OCI-LY7 (cell line): ENCODE data around the gene ASAP3. TPM values are rescaled to one million over a fixed set of nuclear protein-coding genes. Genes with fewer than 3 reads are reported as not detected.

Experiments
- BruUV-seq: library from RNA; stranded (reverse); fragments of 400-500 nt; replicated peaks from 2 replicates; lab custom pipeline; 2021; lab: Mats Ljungman, UMichigan
- CTCF ChIA-PET: fragments of 300-600 bp; sonication (Branson Sonifier 250); formaldehyde crosslinking; loops from one replicate; lab custom pipeline; 2022; ENCODE audit warnings: antibody characterized with exemption; ENCODE audit not compliant: unreplicated experiment; lab: Charles Lee
- POLR2A ChIA-PET: fragments of 300-600 bp; sonication (Branson Sonifier 250); formaldehyde crosslinking; loops from one replicate; lab custom pipeline; 2022; ENCODE audit warnings: antibody characterized with exemption; lab: Charles Lee
- DNase-seq: peaks from one replicate; pipeline ENCODE4 v3.0.0-alpha.2; 2015; ENCODE audit warnings: low spot score
- H2AFZ ChIP-seq: fragments of 200-600 bp; sonication (generic), shearing (Covaris generic); 2 replicates; pipeline ENCODE4 v1.6.1; 2014; ENCODE audit warnings: mild to moderate bottlenecking, antibody characterized with exemption, low read length, moderate library complexity
- H3K27ac ChIP-seq: fragments of 200-600 bp; sonication (generic); 2 replicates; pipeline ENCODE4 v1.5.1; 2014; ENCODE audit warnings: mixed run types, low read depth, mild to moderate bottlenecking, moderate library complexity, low read length, inconsistent platforms; ENCODE audit not compliant: poor library complexity, severe bottlenecking
- H3K36me3 ChIP-seq: fragments of 200-600 bp; sonication (generic); 2 replicates; pipeline ENCODE4 v1.6.1; 2014; ENCODE audit warnings: mild to moderate bottlenecking, antibody characterized with exemption, low read length, moderate library complexity, mixed read lengths; ENCODE audit not compliant: insufficient read depth
- H3K4me1 ChIP-seq: fragments of 200-600 bp; sonication (generic); 2 replicates; pipeline ENCODE4 v1.5.1; 2014; ENCODE audit warnings: mild to moderate bottlenecking, low read length; ENCODE audit not compliant: insufficient read depth, poor library complexity, severe bottlenecking
- H3K4me2 ChIP-seq: fragments of 200-600 bp; sonication (generic); 2 replicates; pipeline ENCODE4 v1.6.1; 2014; ENCODE audit warnings: mild to moderate bottlenecking, low read length
- H3K4me3 ChIP-seq: fragments of 200-600 bp; sonication (generic); 2 replicates; pipeline ENCODE4 v1.5.1; 2014; ENCODE audit warnings: mild to moderate bottlenecking, low read depth, low read length; ENCODE audit not compliant: poor library complexity, severe bottlenecking
- H3K79me2 ChIP-seq: fragments of 200-600 bp; sonication (generic); 2 replicates; pipeline ENCODE4 v1.6.1; 2016; ENCODE audit warnings: low read depth, mild to moderate bottlenecking, low read length, moderate library complexity, mixed read lengths; ENCODE audit not compliant: insufficient read depth
- H3K9me2 ChIP-seq: fragments of 200-600 bp; sonication (generic); 2 replicates; pipeline ENCODE4 v1.6.1; 2016; ENCODE audit warnings: mild to moderate bottlenecking, low read length, mixed read lengths; ENCODE audit not compliant: insufficient read depth
- H3K9me3 ChIP-seq: fragments of 200-600 bp; sonication (generic); 2 replicates; pipeline ENCODE4 v1.6.1; 2014; ENCODE audit warnings: mild to moderate bottlenecking, mixed run types, low read length, mixed read lengths
- H4K20me1 ChIP-seq: fragments of 200-600 bp; sonication (generic); 2 replicates; pipeline ENCODE4 v1.6.1; 2014; ENCODE audit warnings: mild to moderate bottlenecking, antibody characterized with exemption, low read length, moderate library complexity, mixed read lengths; ENCODE audit not compliant: insufficient read depth
- EZH2phosphoT487 ChIP-seq: fragments of 200-600 bp; sonication (generic); IDR thresholded peaks from 2 replicates; pipeline ENCODE4 v1.6.1; 2018; ENCODE audit warnings: low read depth, borderline replicate concordance, mild to moderate bottlenecking, mixed run types, antibody characterized with exemption, low read length, moderate library complexity, mixed read lengths
- intact Hi-C: fragments of 100-400 bp; cut with micrococcal nuclease; formaldehyde crosslinking; loops from one replicate; pipeline ENCODE4 v1.10.0; 2022; ENCODE audit not compliant: unreplicated experiment
- total RNA-seq, 2 experiments: library from RNA; depleted of rRNA in 1 of 2; stranded (reverse); fragments of >200 nt in 1 of 2; shearing (Covaris generic) in 1 of 2; gene quantifications; 2 replicates each; pipeline ENCODE4 v1.2.3, GENCODE V29; 2014 to 2022
- TF ChIP-seq, protein P1 (sequence below): fragments of 200-600 bp; sonication (generic); conservative IDR thresholded peaks from 2 replicates; pipeline ENCODE4 v1.5.1; 2014; ENCODE audit warnings: mild to moderate bottlenecking, antibody characterized with exemption, low read length, moderate library complexity, mixed read lengths

ASAP3 gene
- total RNA-seq, 2 experiments from 2014 or later, result 5.9 to 14.9 TPM

GRCh38 chr1:23397908-23398307 lies 86.1 kb downstream of the ASAP3 start:
- no peak for DNase-seq
- Histone ChIP-seq H3K4me3 (no peak overlapping the region), H3K27ac (no peak overlapping the region), H3K36me3 (no peaks in the 10 kb centered on the region), H3K9me3 (no peaks in the 10 kb centered on the region), H3K9me2 (no peaks in the 10 kb centered on the region), H2AFZ (no peak overlapping the region), H3K79me2 (no peaks in the 10 kb centered on the region), H4K20me1 (no peaks in the 10 kb centered on the region), H3K4me2 (no peak overlapping the region), H3K4me1 (no peaks in the 10 kb centered on the region)
- TF ChIP-seq EZH2phosphoT487, result no peak
- TF ChIP-seq, protein P1, sequence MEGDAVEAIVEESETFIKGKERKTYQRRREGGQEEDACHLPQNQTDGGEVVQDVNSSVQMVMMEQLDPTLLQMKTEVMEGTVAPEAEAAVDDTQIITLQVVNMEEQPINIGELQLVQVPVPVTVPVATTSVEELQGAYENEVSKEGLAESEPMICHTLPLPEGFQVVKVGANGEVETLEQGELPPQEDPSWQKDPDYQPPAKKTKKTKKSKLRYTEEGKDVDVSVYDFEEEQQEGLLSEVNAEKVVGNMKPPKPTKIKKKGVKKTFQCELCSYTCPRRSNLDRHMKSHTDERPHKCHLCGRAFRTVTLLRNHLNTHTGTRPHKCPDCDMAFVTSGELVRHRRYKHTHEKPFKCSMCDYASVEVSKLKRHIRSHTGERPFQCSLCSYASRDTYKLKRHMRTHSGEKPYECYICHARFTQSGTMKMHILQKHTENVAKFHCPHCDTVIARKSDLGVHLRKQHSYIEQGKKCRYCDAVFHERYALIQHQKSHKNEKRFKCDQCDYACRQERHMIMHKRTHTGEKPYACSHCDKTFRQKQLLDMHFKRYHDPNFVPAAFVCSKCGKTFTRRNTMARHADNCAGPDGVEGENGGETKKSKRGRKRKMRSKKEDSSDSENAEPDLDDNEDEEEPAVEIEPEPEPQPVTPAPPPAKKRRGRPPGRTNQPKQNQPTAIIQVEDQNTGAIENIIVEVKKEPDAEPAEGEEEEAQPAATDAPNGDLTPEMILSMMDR, result no peak
- ChIA-PET CTCF (no interaction called here), POLR2A (no interaction called here)
- no TSS peak for BruUV-seq
- intact Hi-C loops, result no loop called here

GRCh38 chr1:23396380-23396779 lies 87.6 kb downstream of the ASAP3 start:
- Histone ChIP-seq H3K79me2 (no peaks in the 10 kb centered on the region), H4K20me1 (no peaks in the 10 kb centered on the region), H3K9me2 (no peaks in the 10 kb centered on the region), H3K9me3 (no peaks in the 10 kb centered on the region), H3K4me3 (no peak overlapping the region), H2AFZ (no peak overlapping the region), H3K4me2 (no peak overlapping the region), H3K4me1 (no peaks in the 10 kb centered on the region), H3K36me3 (no peaks in the 10 kb centered on the region), H3K27ac (no peak overlapping the region)
- no peak for TF ChIP-seq EZH2phosphoT487
- TF ChIP-seq, protein P1, result no peak
- POLR2A ChIA-PET, result no interaction called here
- intact Hi-C loops, result no loop called here
- CTCF ChIA-PET, result no interaction called here
- DNase-seq, result no peak
- BruUV-seq, result no TSS peak

DNA sequence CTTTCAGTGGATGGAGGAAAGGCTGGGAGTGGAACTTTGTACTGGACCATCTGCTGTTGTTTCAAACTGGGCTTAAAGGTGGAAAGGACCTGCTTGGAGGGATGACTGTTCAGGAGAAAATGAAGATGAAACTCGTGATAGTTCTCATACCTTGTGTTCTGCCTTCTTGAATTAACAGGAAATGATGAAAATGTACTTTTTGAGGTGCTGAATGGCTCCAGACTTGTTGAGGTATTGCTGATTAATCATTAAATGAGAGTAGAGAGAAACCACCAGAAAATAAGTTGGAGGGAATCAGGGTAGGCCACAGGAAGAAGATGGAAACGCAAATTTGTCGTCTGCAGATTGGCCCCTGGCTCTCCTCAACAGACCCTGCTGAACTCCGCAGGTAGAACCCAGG lies 88.1 kb downstream of the ASAP3 start:
- ChIA-PET CTCF (no interaction called here), POLR2A (no interaction called here)
- BruUV-seq, result no TSS peak
- Histone ChIP-seq H2AFZ (no peak overlapping the region), H3K36me3 (no peaks in the 10 kb centered on the region), H3K4me3 (no peak overlapping the region), H4K20me1 (no peaks in the 10 kb centered on the region), H3K4me2 (no peak overlapping the region), H3K79me2 (no peaks in the 10 kb centered on the region), H3K9me3 (no peaks in the 10 kb centered on the region), H3K27ac (no peak overlapping the region), H3K9me2 (no peaks in the 10 kb centered on the region), H3K4me1 (no peaks in the 10 kb centered on the region)
- DNase-seq, result no peak
- TF ChIP-seq, protein P1, result no peak
- no peak for TF ChIP-seq EZH2phosphoT487
- intact Hi-C loops, result no loop called here
